ENCODE measurements around the gene KRTAP4-8.
"Not testable (repeated sequence)": the region's sequence is repeated elsewhere in the genome, so short reads cannot be mapped to it uniquely, and the experiment has no call there.

DNA sequence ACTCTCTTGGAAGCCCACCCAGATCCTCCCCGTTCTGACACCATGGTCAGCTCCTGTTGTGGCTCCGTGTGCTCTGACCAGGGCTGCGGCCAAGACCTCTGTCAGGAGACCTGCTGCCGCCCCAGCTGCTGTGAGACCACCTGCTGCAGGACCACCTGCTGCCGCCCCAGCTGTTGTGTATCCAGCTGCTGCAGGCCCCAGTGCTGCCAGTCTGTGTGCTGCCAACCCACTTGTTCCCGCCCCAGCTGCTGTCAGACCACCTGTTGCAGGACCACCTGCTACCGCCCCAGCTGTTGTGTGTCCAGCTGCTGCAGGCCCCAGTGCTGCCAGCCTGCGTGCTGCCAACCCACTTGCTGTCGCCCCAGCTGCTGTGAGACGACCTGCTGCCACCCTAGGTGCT lies 7.4 kb upstream of the KRTAP4-8 start, which contains the start of gene KRTAP4-9:
- TF ChIP-seq, protein P1, sequence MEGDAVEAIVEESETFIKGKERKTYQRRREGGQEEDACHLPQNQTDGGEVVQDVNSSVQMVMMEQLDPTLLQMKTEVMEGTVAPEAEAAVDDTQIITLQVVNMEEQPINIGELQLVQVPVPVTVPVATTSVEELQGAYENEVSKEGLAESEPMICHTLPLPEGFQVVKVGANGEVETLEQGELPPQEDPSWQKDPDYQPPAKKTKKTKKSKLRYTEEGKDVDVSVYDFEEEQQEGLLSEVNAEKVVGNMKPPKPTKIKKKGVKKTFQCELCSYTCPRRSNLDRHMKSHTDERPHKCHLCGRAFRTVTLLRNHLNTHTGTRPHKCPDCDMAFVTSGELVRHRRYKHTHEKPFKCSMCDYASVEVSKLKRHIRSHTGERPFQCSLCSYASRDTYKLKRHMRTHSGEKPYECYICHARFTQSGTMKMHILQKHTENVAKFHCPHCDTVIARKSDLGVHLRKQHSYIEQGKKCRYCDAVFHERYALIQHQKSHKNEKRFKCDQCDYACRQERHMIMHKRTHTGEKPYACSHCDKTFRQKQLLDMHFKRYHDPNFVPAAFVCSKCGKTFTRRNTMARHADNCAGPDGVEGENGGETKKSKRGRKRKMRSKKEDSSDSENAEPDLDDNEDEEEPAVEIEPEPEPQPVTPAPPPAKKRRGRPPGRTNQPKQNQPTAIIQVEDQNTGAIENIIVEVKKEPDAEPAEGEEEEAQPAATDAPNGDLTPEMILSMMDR (IDR thresholded peaks at IDR 0.05): not testable (repeated sequence)
- TF ChIP-seq POLR2A (IDR thresholded peaks at IDR 0.05): not testable (repeated sequence)

Data from uterus (tissue), 2 donors.